Esophagus muscularis mucosa (tissue), 4 donors: Measurements from ENCODE around the gene DLGAP4.

Experiments used
- EP300 ChIP-seq: sonication (generic); formaldehyde crosslinking; IDR thresholded peaks from one replicate; pipeline ENCODE4 v1.6.1; 2017; ENCODE audit warnings: antibody characterized with exemption
- POLR2A ChIP-seq: fragments of 450-650 bp; IDR thresholded peaks from one replicate; pipeline ENCODE4 v1.6.1; 2017; ENCODE audit warnings: antibody characterized with exemption, moderate library complexity, mild to moderate bottlenecking, low read depth
- POLR2AphosphoS5 ChIP-seq, 2 donors: sonication (generic); formaldehyde crosslinking; IDR thresholded peaks; one replicate each; pipeline ENCODE4 v1.6.1; 2017; ENCODE audit warnings: antibody characterized with exemption in 2 of 2
- TF ChIP-seq, protein P1 (sequence below), 3 experiments: fragments of 200-600 bp in 2 of 3; fragments of 450-650 bp in 1 of 3; sonication (generic) in 2 of 3; IDR thresholded peaks; one replicate each; pipeline ENCODE4 v1.5.1; 2017 to 2019; ENCODE audit warnings: antibody characterized with exemption in 3 of 3, mild to moderate bottlenecking in 2 of 3, moderate library complexity in 1 of 3

DNA sequence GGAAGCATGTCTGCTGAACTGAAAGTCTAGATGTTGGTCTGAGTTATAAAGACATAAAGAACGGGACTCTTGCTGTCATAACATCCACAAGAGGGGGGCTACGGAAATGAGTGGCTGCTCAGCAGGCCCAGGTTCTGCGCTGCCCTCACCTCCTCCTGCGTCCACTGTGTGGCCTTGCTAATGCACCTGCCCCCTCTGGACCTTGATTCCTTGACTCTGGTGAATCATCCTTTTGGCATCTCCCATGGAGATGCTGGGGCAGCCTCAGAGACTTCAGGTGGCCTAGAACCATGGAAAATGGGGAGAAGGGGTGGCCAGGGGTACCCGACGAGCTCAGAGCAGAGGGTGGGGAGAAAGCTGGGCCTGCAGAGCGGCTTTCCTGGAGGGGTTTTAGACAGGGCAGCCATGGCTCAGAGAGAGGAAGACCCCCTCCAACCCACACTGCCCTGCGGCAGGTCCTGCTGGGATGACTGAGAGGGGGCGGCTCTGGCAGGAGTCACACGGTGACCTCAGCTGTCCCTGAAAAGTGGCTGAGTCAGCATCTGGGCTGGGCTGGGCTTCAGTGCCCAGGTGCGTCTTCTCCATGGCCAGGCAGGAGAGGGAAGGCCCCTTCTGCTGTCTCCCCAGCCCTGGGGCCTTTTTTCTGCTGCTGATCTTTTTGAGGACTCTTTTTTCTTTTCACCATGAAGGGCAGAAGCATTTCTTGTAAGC, 46.9 kb downstream of the DLGAP4 start:
- TF ChIP-seq, protein P1, sequence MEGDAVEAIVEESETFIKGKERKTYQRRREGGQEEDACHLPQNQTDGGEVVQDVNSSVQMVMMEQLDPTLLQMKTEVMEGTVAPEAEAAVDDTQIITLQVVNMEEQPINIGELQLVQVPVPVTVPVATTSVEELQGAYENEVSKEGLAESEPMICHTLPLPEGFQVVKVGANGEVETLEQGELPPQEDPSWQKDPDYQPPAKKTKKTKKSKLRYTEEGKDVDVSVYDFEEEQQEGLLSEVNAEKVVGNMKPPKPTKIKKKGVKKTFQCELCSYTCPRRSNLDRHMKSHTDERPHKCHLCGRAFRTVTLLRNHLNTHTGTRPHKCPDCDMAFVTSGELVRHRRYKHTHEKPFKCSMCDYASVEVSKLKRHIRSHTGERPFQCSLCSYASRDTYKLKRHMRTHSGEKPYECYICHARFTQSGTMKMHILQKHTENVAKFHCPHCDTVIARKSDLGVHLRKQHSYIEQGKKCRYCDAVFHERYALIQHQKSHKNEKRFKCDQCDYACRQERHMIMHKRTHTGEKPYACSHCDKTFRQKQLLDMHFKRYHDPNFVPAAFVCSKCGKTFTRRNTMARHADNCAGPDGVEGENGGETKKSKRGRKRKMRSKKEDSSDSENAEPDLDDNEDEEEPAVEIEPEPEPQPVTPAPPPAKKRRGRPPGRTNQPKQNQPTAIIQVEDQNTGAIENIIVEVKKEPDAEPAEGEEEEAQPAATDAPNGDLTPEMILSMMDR (IDR thresholded peaks at IDR 0.05), result no peak
- no peak for TF ChIP-seq EP300
- TF ChIP-seq POLR2A, result no peak
- no peak for TF ChIP-seq POLR2AphosphoS5 (IDR thresholded peaks at IDR 0.05)
